Peyer's patch (tissue), 4 donors: ENCODE results near the gene PSMC3IP. TPM values are rescaled to one million over a fixed set of nuclear protein-coding genes. Genes with fewer than 3 reads are reported as not detected.
"Not testable (repeated sequence)": the region's sequence is repeated elsewhere in the genome, so short reads cannot be mapped to it uniquely, and the experiment has no call there.

Experiments
- DNase-seq, 3 donors: peaks; one replicate each; pipeline ENCODE4 v3.0.0-alpha.2; 2017 to 2019
- H3K27ac ChIP-seq, 4 donors: fragments of 200-600 bp; sonication (generic); one replicate each; pipeline ENCODE4 v1.5.1; 2016 to 2019
- H3K27me3 ChIP-seq, 2 donors: fragments of 200-600 bp; sonication (generic); one replicate each; pipeline ENCODE4 v1.5.1; 2019
- H3K36me3 ChIP-seq, 3 donors: fragments of 200-600 bp; sonication (generic); one replicate each; pipeline ENCODE4 v1.5.1; 2016 to 2019
- H3K4me1 ChIP-seq, 4 donors: fragments of 200-600 bp; sonication (generic); one replicate each; pipeline ENCODE4 v1.5.1; 2016 to 2019
- H3K4me3 ChIP-seq, 4 donors: fragments of 200-600 bp; sonication (generic); 1 replicate in 3 of 4; 2 replicates in 1 of 4; pipeline ENCODE4 v1.5.1; 2016 to 2019; ENCODE audit warnings: mild to moderate bottlenecking in 1 of 4
- H3K9me3 ChIP-seq, 4 donors: fragments of 200-600 bp; sonication (generic); one replicate each; pipeline ENCODE4 v1.5.1; 2016 to 2019; ENCODE audit warnings: mild to moderate bottlenecking in 1 of 4
- POLR2A ChIP-seq, 2 donors: fragments of 450-650 bp; IDR thresholded peaks; one replicate each; pipeline ENCODE4 v1.5.1; 2017; ENCODE audit warnings: antibody characterized with exemption in 2 of 2, mild to moderate bottlenecking in 2 of 2, moderate library complexity in 2 of 2
- total RNA-seq, 4 donors: library from RNA; depleted of rRNA; stranded (reverse); fragments of >200 nt; gene quantifications; one replicate each; pipeline ENCODE4 v1.1.0, GENCODE V29; 2016
- TF ChIP-seq, protein P1 (sequence below), 6 experiments: fragments of 450-650 bp in 4 of 6; fragments of 200-600 bp in 2 of 6; sonication (generic) in 1 of 6; IDR thresholded peaks; one replicate each; pipeline ENCODE4 v1.5.1; 2017 to 2019; ENCODE audit warnings: antibody characterized with exemption in 6 of 6, mild to moderate bottlenecking in 3 of 6, moderate library complexity in 1 of 6

The PSMC3IP gene
- total RNA-seq, 4 donors from 2014 or later: 1.2 to 1.5 TPM; not detected in 2

DNA sequence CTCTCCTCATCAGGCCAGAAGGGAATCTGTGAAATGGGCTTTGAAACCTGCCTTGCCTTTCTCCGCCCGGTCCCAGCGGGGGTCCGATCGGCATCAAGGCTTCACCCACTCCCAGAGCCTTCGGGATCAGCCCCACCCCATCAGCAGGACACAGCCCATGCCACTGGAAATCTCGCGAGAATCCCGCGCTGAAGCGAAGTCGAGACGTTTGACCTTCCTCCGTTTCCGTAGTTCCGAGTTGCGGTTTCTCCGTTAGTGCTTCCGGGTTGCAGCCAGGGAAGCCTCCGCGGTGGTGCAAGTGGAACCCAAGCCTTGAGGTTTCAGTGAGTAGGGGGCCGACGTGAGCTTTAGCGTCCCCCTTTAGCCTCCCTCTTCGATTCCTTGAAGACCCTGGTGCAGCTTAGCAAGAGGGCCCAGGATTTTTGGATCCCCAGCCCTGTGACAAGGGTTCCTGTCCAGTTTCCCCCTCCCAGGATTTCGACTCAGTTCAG, 15.6 kb downstream of the PSMC3IP start, which contains the start of gene COASY:
Gene COASY (plus strand): TSS at position 252 of the 491 bp plus-strand sequence. CDS start 475 bp downstream, outside the sequence.
- TF ChIP-seq POLR2A (IDR thresholded peaks at IDR 0.05): peak; percentile 57 to 61
- TF ChIP-seq, protein P1, sequence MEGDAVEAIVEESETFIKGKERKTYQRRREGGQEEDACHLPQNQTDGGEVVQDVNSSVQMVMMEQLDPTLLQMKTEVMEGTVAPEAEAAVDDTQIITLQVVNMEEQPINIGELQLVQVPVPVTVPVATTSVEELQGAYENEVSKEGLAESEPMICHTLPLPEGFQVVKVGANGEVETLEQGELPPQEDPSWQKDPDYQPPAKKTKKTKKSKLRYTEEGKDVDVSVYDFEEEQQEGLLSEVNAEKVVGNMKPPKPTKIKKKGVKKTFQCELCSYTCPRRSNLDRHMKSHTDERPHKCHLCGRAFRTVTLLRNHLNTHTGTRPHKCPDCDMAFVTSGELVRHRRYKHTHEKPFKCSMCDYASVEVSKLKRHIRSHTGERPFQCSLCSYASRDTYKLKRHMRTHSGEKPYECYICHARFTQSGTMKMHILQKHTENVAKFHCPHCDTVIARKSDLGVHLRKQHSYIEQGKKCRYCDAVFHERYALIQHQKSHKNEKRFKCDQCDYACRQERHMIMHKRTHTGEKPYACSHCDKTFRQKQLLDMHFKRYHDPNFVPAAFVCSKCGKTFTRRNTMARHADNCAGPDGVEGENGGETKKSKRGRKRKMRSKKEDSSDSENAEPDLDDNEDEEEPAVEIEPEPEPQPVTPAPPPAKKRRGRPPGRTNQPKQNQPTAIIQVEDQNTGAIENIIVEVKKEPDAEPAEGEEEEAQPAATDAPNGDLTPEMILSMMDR (IDR thresholded peaks at IDR 0.05): no peak
- H3K27me3 ChIP-seq: no peaks in the 10 kb centered on the region
- H3K27ac ChIP-seq: peak within 1 kb of the TSS; percentile 80 to 86 (median 84)
- peaks cover 0 to 36% (median 25%) of the 10 kb centered on the region in 4 donors for H3K4me1 ChIP-seq
- DNase-seq: peak; percentile 94 to 98 (median 95)
- H3K4me3 ChIP-seq: peak within 1 kb of the TSS; percentile 68 to 86 (median 76)
- H3K36me3 ChIP-seq: peaks cover 0 to 27% (median 0%) of the 10 kb centered on the region in 3 donors
- no peaks in the 10 kb centered on the region for H3K9me3 ChIP-seq

DNA sequence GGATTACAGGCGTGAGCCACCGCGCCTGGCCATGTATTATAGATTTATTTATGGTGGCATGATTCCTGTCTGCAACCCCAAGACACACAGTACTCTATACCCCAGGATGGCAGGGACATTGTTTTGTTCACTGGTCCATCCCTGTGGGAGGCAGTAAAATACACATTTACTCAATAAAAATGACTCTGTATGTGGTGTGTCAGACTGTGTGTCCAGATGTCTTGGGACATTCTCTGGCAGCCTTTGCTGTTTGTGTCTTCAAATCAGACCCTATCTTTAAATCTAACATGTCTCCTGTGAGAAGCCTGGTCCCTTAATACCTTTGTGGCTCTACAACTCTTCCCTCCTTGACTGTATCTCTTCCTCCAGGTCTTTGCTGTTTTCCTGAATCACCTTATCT, 17.3 kb downstream of the PSMC3IP start:
- no peak for DNase-seq
- Histone ChIP-seq H3K9me3 (no peaks in the 10 kb centered on the region), H3K4me3 (no peak overlapping the region), H3K36me3 (peaks cover 0 to 18% (median 0%) of the 10 kb centered on the region in 3 donors), H3K27me3 (no peaks in the 10 kb centered on the region), H3K4me1 (peaks cover 0 to 39% (median 23%) of the 10 kb centered on the region in 4 donors), H3K27ac (no peak overlapping the region)
- TF ChIP-seq, protein P1 (IDR thresholded peaks at IDR 0.05): no peak
- no peak for TF ChIP-seq POLR2A (IDR thresholded peaks at IDR 0.05)

DNA sequence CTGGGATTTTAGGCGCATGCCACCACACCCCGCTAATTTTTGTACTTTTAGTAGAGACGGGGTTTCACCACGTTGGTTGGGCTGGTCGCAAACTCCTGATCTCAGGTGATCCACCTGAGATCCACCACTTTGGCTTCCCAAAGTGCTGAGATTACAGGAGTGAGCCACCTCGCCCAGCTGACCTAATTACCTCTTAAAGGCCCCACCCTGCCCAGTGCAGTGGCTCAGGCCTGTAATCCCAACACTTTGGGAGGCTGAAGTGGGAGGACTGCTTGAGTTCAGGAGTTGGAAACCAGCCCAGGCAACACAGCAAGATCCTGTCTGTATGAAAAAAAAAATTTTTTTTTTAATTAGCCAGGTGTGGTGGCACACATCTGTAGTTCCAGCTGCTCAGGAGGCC, 18.5 kb downstream of the PSMC3IP start:
- H3K4me3 ChIP-seq: no peak overlapping the region
- no peak overlapping the region for H3K27ac ChIP-seq
- no peaks in the 10 kb centered on the region for H3K9me3 ChIP-seq
- H3K27me3 ChIP-seq: no peaks in the 10 kb centered on the region
- TF ChIP-seq POLR2A (IDR thresholded peaks at IDR 0.05): no peak
- TF ChIP-seq, protein P1 (IDR thresholded peaks at IDR 0.05): no peak
- peaks cover 0 to 6% (median 0%) of the 10 kb centered on the region in 3 donors for H3K36me3 ChIP-seq
- DNase-seq: peak in 1 of 3 donors; percentile 65
- peaks cover 0 to 38% (median 25%) of the 10 kb centered on the region in 4 donors for H3K4me1 ChIP-seq

DNA sequence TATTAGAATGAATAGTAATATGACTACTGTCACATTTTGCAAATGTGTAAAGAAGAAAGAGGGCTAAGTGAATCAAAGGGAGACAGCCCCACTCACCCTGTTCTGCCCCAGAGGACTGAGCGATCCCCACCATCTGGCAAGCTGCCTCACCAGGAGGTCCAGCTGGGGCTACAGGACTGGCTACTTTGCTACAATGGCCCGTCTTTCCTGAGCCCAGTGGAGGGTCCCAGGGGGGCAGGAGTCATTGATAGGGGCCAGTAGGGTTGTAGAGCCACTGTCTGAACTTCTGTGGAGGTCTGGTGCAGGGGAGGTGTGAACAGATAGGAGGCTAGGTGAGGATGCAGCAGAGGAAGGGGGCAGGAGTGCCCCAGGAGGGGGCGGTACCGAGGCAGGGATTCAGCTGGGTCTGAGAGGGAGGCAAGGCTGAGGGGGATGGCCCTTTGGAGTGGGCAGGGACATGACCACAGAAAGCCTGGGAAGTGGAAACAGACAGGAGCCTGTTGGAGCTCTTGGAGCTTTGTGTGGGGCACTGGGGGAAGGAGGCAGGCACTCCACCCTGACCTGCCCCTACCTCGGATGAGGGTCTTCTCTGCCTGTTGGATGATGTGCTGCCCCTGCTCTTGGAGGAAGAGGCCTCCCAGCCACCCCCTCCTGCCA, 21.4 kb downstream of the PSMC3IP start:
- H3K4me3 ChIP-seq, DNase-seq, H3K36me3 ChIP-seq, H3K27me3 ChIP-seq, H3K27ac ChIP-seq, H3K9me3 ChIP-seq: not testable (repeated sequence)
- H3K4me1 ChIP-seq: peaks cover 0 to 27% (median 12%) of the 10 kb centered on the region in 4 donors

DNA sequence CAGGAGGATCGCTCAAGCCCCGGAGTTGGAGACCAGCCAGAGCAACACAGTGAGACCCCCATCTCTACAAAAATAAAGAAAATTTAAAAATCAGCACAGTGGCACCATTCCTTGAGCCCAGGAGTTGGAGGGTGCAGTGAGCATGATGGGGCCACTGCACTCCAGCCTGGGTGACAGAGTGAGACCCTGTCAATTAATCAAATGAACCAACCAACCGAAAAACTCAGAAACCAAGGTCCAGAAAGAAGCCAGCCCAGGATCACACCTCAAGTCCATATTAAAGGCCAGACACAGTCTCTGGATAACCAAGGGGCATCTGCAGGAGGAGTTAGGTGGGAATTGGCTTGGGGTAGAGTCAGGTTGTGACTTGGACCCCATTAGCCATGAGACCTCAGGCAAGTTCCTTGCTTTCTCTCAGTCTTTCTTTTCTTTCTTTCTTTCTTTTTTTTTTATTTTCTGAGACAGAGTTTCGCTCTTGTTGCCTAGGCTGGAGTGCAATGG, 22.4 kb downstream of the PSMC3IP start:
- Histone ChIP-seq H3K36me3 (no peaks in the 10 kb centered on the region), H3K27ac (peak overlapping the region; percentile 85 to 93 (median 90)), H3K4me1 (peaks cover 0 to 27% (median 12%) of the 10 kb centered on the region in 4 donors), H3K4me3 (peak overlapping the region; percentile 57 to 90 (median 84)), H3K27me3 (no peaks in the 10 kb centered on the region), H3K9me3 (no peaks in the 10 kb centered on the region)
- TF ChIP-seq, protein P1 (IDR thresholded peaks at IDR 0.05): no peak
- no peak for TF ChIP-seq POLR2A (IDR thresholded peaks at IDR 0.05)
- no peak for DNase-seq
